Measurements from ENCODE around the gene CFHR5. TPM values are rescaled to one million over a fixed set of nuclear protein-coding genes. Genes with fewer than 3 reads are reported as not detected.

Gene CFHR5
- total and polyA plus RNA-seq, 2 experiments from 2014 or later: not detected

- TF ChIP-seq POLR2AphosphoS5 (IDR thresholded peaks at IDR 0.05; ENCODE audit: low read depth) (no peak), EZH2 (IDR thresholded peaks at IDR 0.05; ENCODE audit: low read depth, unreplicated experiment) (no peak)
- peak; percentile 17 for DNase-seq (ENCODE audit: low spot score)
- ATAC-seq: no peak; the same call in 2 of the 3 replicates
- Mint-ChIP-seq H3K9me3 (no peaks in the 10 kb centered on the region), H3K4me3 (no peak overlapping the region), H3K27me3 (ENCODE audit: insufficient read depth, low read depth, poor library complexity) (peaks cover 2% of the 10 kb centered on the region), H3K36me3 (ENCODE audit: low read depth) (no peaks in the 10 kb centered on the region), H3K4me1 (peaks cover 4% of the 10 kb centered on the region), H3K27ac (no peak overlapping the region)
- H3K79me2 ChIP-seq (replicated peaks; ENCODE audit: insufficient read depth): no peaks in the 10 kb centered on the region
- no peaks in the 10 kb centered on the region for H4K20me1 ChIP-seq (replicated peaks; ENCODE audit: insufficient read depth)
- H3K4me2 ChIP-seq: no peak overlapping the region
- H3K27ac ChIP-seq (ENCODE audit: low read depth): no peak overlapping the region
- H3F3A ChIP-seq (replicated peaks; ENCODE audit: low read depth): no peaks in the 10 kb centered on the region
- no peaks in the 10 kb centered on the region for H3K36me3 ChIP-seq (ENCODE audit: insufficient read depth)
- H3K4me1 ChIP-seq (ENCODE audit: insufficient read depth): 0 out of 2 replicates have a peak, but pooled peaks cover under 1% of the 10 kb centered on the region
- H3K9me2 ChIP-seq (ENCODE audit: insufficient read depth): no peaks in the 10 kb centered on the region
- no peak overlapping the region for H2AFZ ChIP-seq
- no peaks in the 10 kb centered on the region for H3K27me3 ChIP-seq (ENCODE audit: insufficient read depth)
- no peak overlapping the region for H3K4me3 ChIP-seq
These were observed 20.1 kb downstream of the CFHR5 start for GRCh38 chr1:196997423-196997822.

GRCh38 chr1:197001828-197002227, 24.5 kb downstream of the CFHR5 start:
- no peaks in the 10 kb centered on the region for H4K20me1 ChIP-seq (replicated peaks; ENCODE audit: insufficient read depth)
- TF ChIP-seq REST (IDR thresholded peaks at IDR 0.05; ENCODE audit: unreplicated experiment): no peak
- TF ChIP-seq ETS1 (IDR thresholded peaks at IDR 0.05): no peak
- TF ChIP-seq JUNB (IDR thresholded peaks at IDR 0.05; ENCODE audit: unreplicated experiment): no peak
- TF ChIP-seq EZH2 (IDR thresholded peaks at IDR 0.05; ENCODE audit: low read depth, unreplicated experiment): no peak
- no peak for TF ChIP-seq CREB1 (CRISPR knock-in tag; IDR thresholded peaks at IDR 0.05; ENCODE audit: low read depth)
- TF ChIP-seq STAT1 (IDR thresholded peaks at IDR 0.05; ENCODE audit: unreplicated experiment): no peak
- TF ChIP-seq ZNF462 (CRISPR knock-in tag; IDR thresholded peaks at IDR 0.05): no peak
- no peak for TF ChIP-seq ZNF331 (CRISPR knock-in tag; IDR thresholded peaks at IDR 0.05; ENCODE audit: low read depth)
- TF ChIP-seq EZH2phosphoT487 (IDR thresholded peaks at IDR 0.05; ENCODE audit: unreplicated experiment): no peak
- TF ChIP-seq ZNF114 (CRISPR knock-in tag; IDR thresholded peaks at IDR 0.05): no peak
- no peak for TF ChIP-seq NANOG (IDR thresholded peaks at IDR 0.05; ENCODE audit: borderline replicate concordance)
- TF ChIP-seq POLR2AphosphoS5 (IDR thresholded peaks at IDR 0.05; ENCODE audit: low read depth): no peak

More at GRCh38 chr1:197001828-197002227, 24.5 kb downstream of the CFHR5 start:
- H3K9me2 ChIP-seq (ENCODE audit: insufficient read depth): no peaks in the 10 kb centered on the region
- 0 out of 2 replicates have a peak overlapping the region, but pooled peaks have one; percentile 5 for H3K27ac Mint-ChIP-seq
- no peaks in the 10 kb centered on the region for H3K4me1 ChIP-seq (ENCODE audit: insufficient read depth)
- H3K4me2 ChIP-seq: no peak overlapping the region
- H3K36me3 Mint-ChIP-seq (ENCODE audit: low read depth): no peaks in the 10 kb centered on the region
- no peaks in the 10 kb centered on the region for H3K36me3 ChIP-seq (ENCODE audit: insufficient read depth)
- H3K27me3 Mint-ChIP-seq (ENCODE audit: insufficient read depth, low read depth, poor library complexity): peaks cover 2% of the 10 kb centered on the region
- ATAC-seq: no peak
- no peaks in the 10 kb centered on the region for H3F3A ChIP-seq (replicated peaks; ENCODE audit: low read depth)
- H3K27ac ChIP-seq (ENCODE audit: low read depth): no peak overlapping the region
- H3K4me1 Mint-ChIP-seq: no peaks in the 10 kb centered on the region
- H3K27me3 ChIP-seq (ENCODE audit: insufficient read depth): no peaks in the 10 kb centered on the region
- H2AFZ ChIP-seq: no peak overlapping the region
- H3K79me2 ChIP-seq (replicated peaks; ENCODE audit: insufficient read depth): no peaks in the 10 kb centered on the region
- no peak for DNase-seq (ENCODE audit: low spot score)
- H3K4me3 ChIP-seq: no peak overlapping the region
- no peaks in the 10 kb centered on the region for H3K9me3 Mint-ChIP-seq
- no peak overlapping the region for H3K4me3 Mint-ChIP-seq

All from GM23338 (cell line).